ENCODE data around the gene ADAM12.

GRCh38 chr10:126290232-126290631 is 98.0 kb downstream of the ADAM12 start:
- TF ChIP-seq POLR2A (IDR thresholded peaks at IDR 0.05) = no peak
- TF ChIP-seq CTCF (IDR thresholded peaks at IDR 0.05) = no peak

Measured in uterus (tissue), 2 donors.